SK-N-SH (cell line): Measurements from ENCODE around the gene TYSND1. TPM values are rescaled to one million over a fixed set of nuclear protein-coding genes. Genes with fewer than 3 reads are reported as not detected.

Source experiments
- CTCF ChIA-PET: fragments of 300-600, 350-600 bp; formaldehyde crosslinking; extraction: SDS; loops from one replicate; lab custom pipeline; 2021; lab: Yijun Ruan, JAX
- POLR2A ChIA-PET: fragments of 350-600 bp; sonication (Branson Sonifier 250); formaldehyde crosslinking; extraction: SDS; loops from one replicate; lab custom pipeline; 2020; ENCODE audit warnings: antibody characterized with exemption, inconsistent platforms; lab: Yijun Ruan, JAX
- DNase-seq: peaks from one replicate; pipeline ENCODE4 v3.0.0; 2012
- H2AFZ ChIP-seq: fragments of 200-600 bp; sonication (generic); 2 replicates; pipeline ENCODE4 v1.8.1; 2016; ENCODE audit warnings: antibody characterized with exemption, mild to moderate bottlenecking, low read depth
- H3F3A ChIP-seq: fragments of 200-600 bp; sonication (generic); replicated peaks from 2 replicates; pipeline ENCODE3; 2016; ENCODE audit warnings: antibody characterized with exemption, mild to moderate bottlenecking; ENCODE audit not compliant: insufficient read depth
- H3K27ac ChIP-seq, 2 experiments: fragments of 200-500 bp in 1 of 2; fragments of 200-600 bp in 1 of 2; sonication (Bioruptor generic) in 1 of 2; sonication (generic), shearing (Covaris generic) in 1 of 2; 2 replicates each; pipeline versions ENCODE4 v1.5.1 to v1.6.1; 2014 to 2016; ENCODE audit warnings: low read depth in 2 of 2, inconsistent platforms in 1 of 2, low read length in 1 of 2, mild to moderate bottlenecking in 1 of 2, mixed read lengths in 1 of 2
- H3K27me3 ChIP-seq: fragments of 200-600 bp; sonication (generic), shearing (Covaris generic); 2 replicates; pipeline ENCODE4 v1.6.1; 2016; ENCODE audit warnings: mixed run types; ENCODE audit not compliant: insufficient read depth
- H3K36me3 ChIP-seq, 2 experiments: fragments of 200-500 bp in 1 of 2; fragments of 200-600 bp in 1 of 2; sonication (Bioruptor generic) in 1 of 2; sonication (generic) in 1 of 2; replicated peaks in 1 of 2; 2 replicates each; pipeline versions ENCODE3 to v1.5.1; 2014 to 2016; ENCODE audit warnings: low read length in 1 of 2, mild to moderate bottlenecking in 1 of 2; ENCODE audit not compliant: insufficient read depth in 2 of 2, control insufficient read depth in 1 of 2
- H3K4me1 ChIP-seq, 2 experiments: fragments of 200-500 bp in 1 of 2; fragments of 200-600 bp in 1 of 2; sonication (Bioruptor generic) in 1 of 2; sonication (generic), shearing (Covaris generic) in 1 of 2; 2 replicates each; pipeline versions ENCODE4 v1.5.1 to v1.6.1; 2014 to 2016; ENCODE audit warnings: low read depth in 1 of 2, low read length in 1 of 2, mixed run types in 1 of 2; ENCODE audit not compliant: insufficient read depth in 2 of 2, control insufficient read depth in 1 of 2
- H3K4me2 ChIP-seq: fragments of 200-600 bp; sonication (generic), shearing (Covaris generic); 2 replicates; pipeline ENCODE4 v1.6.1; 2017; ENCODE audit warnings: mixed run types
- H3K4me3 ChIP-seq, 2 experiments: fragments of 200-500 bp in 1 of 2; fragments of 200-600 bp in 1 of 2; sonication (Bioruptor generic) in 1 of 2; sonication (generic), shearing (Covaris generic) in 1 of 2; 2 replicates each; pipeline versions ENCODE4 v1.5.1 to v1.8.1; 2014 to 2016; ENCODE audit warnings: low read depth in 2 of 2, inconsistent platforms in 1 of 2, low read length in 1 of 2, mild to moderate bottlenecking in 1 of 2, mixed read lengths in 1 of 2, moderate library complexity in 1 of 2
- H3K79me2 ChIP-seq: fragments of 200-600 bp; sonication (generic); 2 replicates; pipeline ENCODE4 v1.8.1; 2017; ENCODE audit warnings: mild to moderate bottlenecking; ENCODE audit not compliant: insufficient read depth
- H3K9ac ChIP-seq: fragments of 200-600 bp; sonication (generic); 2 replicates; pipeline ENCODE4 v1.6.1; 2017; ENCODE audit warnings: mixed run types
- H3K9me2 ChIP-seq: fragments of 200-600 bp; sonication (generic); 2 replicates; pipeline ENCODE4 v1.6.1; 2017; ENCODE audit warnings: mixed run types
- H3K9me3 ChIP-seq: fragments of 200-600 bp; sonication (generic); 2 replicates; pipeline ENCODE4 v1.6.1; 2017; ENCODE audit warnings: mixed run types, mild to moderate bottlenecking, moderate library complexity
- H4K20me1 ChIP-seq: fragments of 200-600 bp; sonication (generic); 2 replicates; pipeline ENCODE4 v1.6.1; 2017; ENCODE audit warnings: mild to moderate bottlenecking, mixed run types; ENCODE audit not compliant: insufficient read depth
- CHD2 ChIP-seq: fragments of 150-350 bp; IDR thresholded peaks from 2 replicates; pipeline ENCODE4 v1.6.1; 2018; ENCODE audit warnings: low read length; ENCODE audit not compliant: partially characterized antibody
- CTCF ChIP-seq: fragments of 200-600 bp; sonication (generic); IDR thresholded peaks from 2 replicates; pipeline ENCODE4 v1.6.1; 2017; ENCODE audit warnings: antibody characterized with exemption, mild to moderate bottlenecking, moderate library complexity
- EZH2phosphoT487 ChIP-seq: fragments of 200-600 bp; sonication (generic); IDR thresholded peaks from 2 replicates; pipeline ENCODE4 v1.6.1; 2017; ENCODE audit warnings: low read depth, mixed run types, mild to moderate bottlenecking, antibody characterized with exemption, moderate library complexity, borderline replicate concordance
- FOXJ3 ChIP-seq: sonication (generic); formaldehyde crosslinking; IDR thresholded peaks from 2 replicates; pipeline ENCODE4 v1.5.1; 2020; ENCODE audit warnings: mild to moderate bottlenecking, missing genetic modification reagents
- GABPA ChIP-seq: IDR thresholded peaks from 2 replicates; pipeline ENCODE4 v1.4.0; 2012; ENCODE audit warnings: low read depth, mild to moderate bottlenecking
- IRF3 ChIP-seq: fragments of 150-350 bp; IDR thresholded peaks from 2 replicates; pipeline ENCODE4 v1.6.1; 2016; ENCODE audit warnings: mild to moderate bottlenecking, low read depth, low read length
- JUND ChIP-seq: IDR thresholded peaks from 2 replicates; pipeline ENCODE4 v1.4.0; 2012
- MXI1 ChIP-seq: IDR thresholded peaks from 2 replicates; pipeline ENCODE4 v1.6.1; 2012; ENCODE audit warnings: mild to moderate bottlenecking, low read depth, low read length, improper control_type of control experiment
- NFIC ChIP-seq: IDR thresholded peaks from 2 replicates; pipeline ENCODE4 v1.4.0; 2012; ENCODE audit warnings: borderline replicate concordance
- NRF1 ChIP-seq: IDR thresholded peaks from 2 replicates; pipeline ENCODE4 v1.6.1; 2012; ENCODE audit warnings: low read depth, mild to moderate bottlenecking, low read length
- POLR2AphosphoS5 ChIP-seq: IDR thresholded peaks from 2 replicates; pipeline ENCODE4 v1.6.1; 2012; ENCODE audit warnings: low read depth, low read length
- RAD21 ChIP-seq: IDR thresholded peaks from 2 replicates; pipeline ENCODE4 v1.6.1; 2012; ENCODE audit warnings: mild to moderate bottlenecking, low read length
- REST ChIP-seq: IDR thresholded peaks from 2 replicates; pipeline ENCODE4 v1.6.1; 2012; ENCODE audit warnings: mild to moderate bottlenecking, low read depth, low read length, moderate library complexity
- RFX5 ChIP-seq: IDR thresholded peaks from 2 replicates; pipeline ENCODE4 v1.6.1; 2012; ENCODE audit warnings: mild to moderate bottlenecking, improper control_type of control experiment, low read length
- RXRA ChIP-seq: IDR thresholded peaks from 2 replicates; pipeline ENCODE4 v1.4.0; 2012; ENCODE audit warnings: low read depth, mild to moderate bottlenecking, borderline replicate concordance
- TAF1 ChIP-seq: IDR thresholded peaks from 2 replicates; pipeline ENCODE4 v1.6.1; 2012; ENCODE audit warnings: low read depth, mild to moderate bottlenecking, low read length, moderate library complexity, borderline replicate concordance
- TCF12 ChIP-seq: IDR thresholded peaks from 2 replicates; pipeline ENCODE4 v1.4.0; 2012
- TEAD4 ChIP-seq: IDR thresholded peaks from 2 replicates; pipeline ENCODE4 v1.4.0; 2012; ENCODE audit warnings: mild to moderate bottlenecking, borderline replicate concordance; ENCODE audit not compliant: insufficient read depth
- ZBTB33 ChIP-seq: IDR thresholded peaks from 2 replicates; pipeline ENCODE4 v1.4.0; 2012; ENCODE audit warnings: low read depth, borderline replicate concordance
- WGBS: methylation state at CpG from one replicate; pipeline ENCODE4 v1.1.6; 2017; ENCODE audit warnings: low lambda C conversion rate; 5-methylcytosine and 5-hydroxymethylcytosine counted together
- polyA plus RNA-seq, 3 experiments: library from polyadenylated mRNA; depleted of rRNA; stranded (reverse); fragments of >200 nt; gene quantifications; 2 replicates each; pipeline ENCODE4 v1.2.3, GENCODE V29; 2012

The TYSND1 gene
- polyA plus RNA-seq, 1 of the 3 experiments (the other 2 are of a cell fraction) = 7.4 TPM

GRCh38 chr10:70193391-70193844 is 46.9 kb upstream of the TYSND1 start:
- Histone ChIP-seq H3K9ac (no peak overlapping the region), H3K4me3 (no peak overlapping the region), H3K9me3 (no peaks in the 10 kb centered on the region)
- 99% methylated on average over 7 of the region's 7 CpGs for whole genome bisulfite sequencing
- TF ChIP-seq NFIC = no peak
- no peak for TF ChIP-seq MXI1
- TF ChIP-seq RAD21 = no peak
- no peak for TF ChIP-seq RFX5
- TF ChIP-seq IRF3 = no peak
- TF ChIP-seq TAF1 = no peak
- no peak for TF ChIP-seq EZH2phosphoT487
- no peak for TF ChIP-seq TCF12
- TF ChIP-seq CTCF = no peak
- no peak for TF ChIP-seq JUND
- no peak for TF ChIP-seq GABPA
- no peak for TF ChIP-seq TEAD4
- TF ChIP-seq POLR2AphosphoS5 = no peak
- TF ChIP-seq CHD2 = no peak
- no peak for TF ChIP-seq REST
- TF ChIP-seq NRF1 = no peak
- TF ChIP-seq FOXJ3 (CRISPR knock-in tag) = no peak
- TF ChIP-seq ZBTB33 = no peak
- TF ChIP-seq RXRA = no peak
- TF ChIP-seq, all 33 proteins: peak for 0
- ChIA-PET POLR2A (no interaction called here), CTCF (interaction anchor here (0.7 to 1.6 kb wide), 5 partner anchors 22 to 171 kb away, joined by 3 to 4 read pairs (median 3); no protein-coding TSS in a partner anchor)
- H3K79me2 ChIP-seq = no peaks in the 10 kb centered on the region
- no peaks in the 10 kb centered on the region for H4K20me1 ChIP-seq
- peak overlapping the region in 1 of 2 experiments; percentile 72; a peak in 1 of 4 replicates for H3K27ac ChIP-seq
- H3K36me3 ChIP-seq = peaks cover 0 to 5% of the 10 kb centered on the region in 2 experiments
- no peak overlapping the region for H3K4me2 ChIP-seq
- no peaks in the 10 kb centered on the region for H3K9me2 ChIP-seq
- peaks cover 10 to 25% of the 10 kb centered on the region in 2 experiments for H3K4me1 ChIP-seq
- H3K27me3 ChIP-seq = no peaks in the 10 kb centered on the region
- H2AFZ ChIP-seq = no peak overlapping the region
- DNase-seq = no peak
- peaks cover 29% of the 10 kb centered on the region for H3F3A ChIP-seq
